Astrocyte (in vitro differentiated cells and primary cell): Measurements from ENCODE around the gene RALGDS. TPM values are rescaled to one million over a fixed set of nuclear protein-coding genes. Genes with fewer than 3 reads are reported as not detected.

Source experiments
- DNase-seq: peaks from one replicate; pipeline ENCODE4 v3.0.0-alpha.2; 2010; ENCODE audit warnings: low read depth
- FAIRE-seq: peaks from 2 replicates; lab custom pipeline; 2011; peaks lifted over from hg19 to GRCh38; lab: Jason Lieb, UNC
- H2AFZ ChIP-seq: 2 replicates; pipeline ENCODE4 v1.6.0; 2012; ENCODE audit warnings: low read depth, low read length, inconsistent platforms
- H3K27ac ChIP-seq: 2 replicates; pipeline ENCODE4 v1.5.1; 2011; ENCODE audit warnings: low read depth, low read length, inconsistent platforms
- H3K27me3 ChIP-seq: 2 replicates; pipeline ENCODE4 v1.6.0; 2011; ENCODE audit warnings: low read length, inconsistent platforms; ENCODE audit not compliant: insufficient read depth
- H3K36me3 ChIP-seq: 2 replicates; pipeline ENCODE4 v1.5.1; 2011; ENCODE audit warnings: low read length, inconsistent platforms; ENCODE audit not compliant: insufficient read depth
- H3K4me1 ChIP-seq: 2 replicates; pipeline ENCODE4 v1.5.1; 2011; ENCODE audit warnings: low read length, inconsistent platforms; ENCODE audit not compliant: insufficient read depth
- H3K4me2 ChIP-seq: 2 replicates; pipeline ENCODE4 v1.6.0; 2012; ENCODE audit warnings: low read length, inconsistent platforms
- H3K4me3 ChIP-seq: 2 replicates; pipeline ENCODE4 v1.5.1; 2011; ENCODE audit warnings: low read depth, mild to moderate bottlenecking, low read length, inconsistent platforms; ENCODE audit not compliant: insufficient read depth
- H3K79me2 ChIP-seq: 2 replicates; pipeline ENCODE4 v1.6.0; 2012; ENCODE audit warnings: mild to moderate bottlenecking, low read length, inconsistent platforms; ENCODE audit not compliant: insufficient read depth
- H3K9ac ChIP-seq: 2 replicates; pipeline ENCODE4 v1.6.0; 2012; ENCODE audit warnings: mild to moderate bottlenecking, low read length, inconsistent platforms
- H3K9me3 ChIP-seq: 2 replicates; pipeline ENCODE4 v1.5.1; 2012; ENCODE audit warnings: low read depth, mild to moderate bottlenecking, low read length, inconsistent platforms; ENCODE audit not compliant: insufficient read depth
- H4K20me1 ChIP-seq: 2 replicates; pipeline ENCODE4 v1.6.0; 2012; ENCODE audit warnings: low read length, inconsistent platforms; ENCODE audit not compliant: insufficient read depth
- H3K27ac Mint-ChIP-seq: one replicate; pipeline ENCODE4 v1.8.0; 2021; ENCODE audit warnings: mild to moderate bottlenecking, mixed read lengths; ENCODE audit not compliant: unreplicated experiment
- H3K27me3 Mint-ChIP-seq: one replicate; pipeline ENCODE4 v1.8.0; 2021; ENCODE audit warnings: low read depth, mixed read lengths; ENCODE audit not compliant: unreplicated experiment
- H3K36me3 Mint-ChIP-seq: one replicate; pipeline ENCODE4 v1.8.0; 2021; ENCODE audit warnings: low read depth, mixed read lengths; ENCODE audit not compliant: unreplicated experiment
- H3K4me1 Mint-ChIP-seq: one replicate; pipeline ENCODE4 v1.8.0; 2021; ENCODE audit warnings: low read depth, mixed read lengths; ENCODE audit not compliant: unreplicated experiment
- H3K4me3 Mint-ChIP-seq: one replicate; pipeline ENCODE4 v1.8.0; 2021; ENCODE audit warnings: mild to moderate bottlenecking, moderate library complexity, mixed read lengths; ENCODE audit not compliant: unreplicated experiment
- H3K9me3 Mint-ChIP-seq: one replicate; pipeline ENCODE4 v1.8.0; 2021; ENCODE audit warnings: mild to moderate bottlenecking, mixed read lengths; ENCODE audit not compliant: unreplicated experiment
- EZH2 ChIP-seq: IDR thresholded peaks from 2 replicates; pipeline ENCODE4 v1.6.1; 2012; ENCODE audit warnings: mild to moderate bottlenecking, low read length, inconsistent platforms; ENCODE audit not compliant: insufficient read depth
- total RNA-seq: library from RNA; stranded (reverse); gene quantifications from 2 replicates; pipeline ENCODE4 v1.2.1, GENCODE V29; 2021
- TF ChIP-seq, protein P1 (sequence below): IDR thresholded peaks from 2 replicates; pipeline ENCODE4 v1.5.1; 2011; ENCODE audit warnings: low read depth, mild to moderate bottlenecking, inconsistent platforms, low read length, moderate library complexity; ENCODE audit not compliant: insufficient read depth

Gene RALGDS
- total RNA-seq, 1 donor from 2014 or later, result 46.6 TPM

DNA sequence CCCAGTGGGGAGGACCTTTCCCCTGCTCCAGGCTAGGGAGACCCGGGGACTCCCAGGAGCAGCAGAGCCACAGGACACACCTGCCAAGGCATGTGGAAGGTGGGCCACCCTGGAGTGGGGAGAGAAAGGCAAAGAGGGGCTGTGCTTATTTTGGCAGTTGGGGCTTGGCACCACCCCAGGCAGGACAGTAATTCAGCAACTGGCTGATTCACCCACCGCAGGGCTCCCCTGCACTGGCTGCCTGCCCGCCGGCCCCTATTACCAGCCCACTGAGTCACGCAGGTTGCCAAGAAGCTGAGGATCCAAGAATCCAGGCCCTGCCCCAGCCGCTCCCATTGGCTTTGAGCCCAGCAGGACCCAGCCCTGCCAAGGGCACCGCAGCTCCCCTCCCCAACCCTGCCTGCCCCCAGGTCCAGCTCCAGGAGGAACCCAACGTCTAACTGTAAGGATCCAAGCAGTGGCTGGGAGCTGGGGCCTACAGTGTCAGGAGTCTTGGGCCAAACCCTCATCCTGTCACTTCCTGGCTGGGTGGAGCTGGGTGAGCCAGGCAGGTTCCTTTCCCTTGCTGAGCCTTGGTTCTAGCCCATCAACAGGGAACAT lies 14.2 kb upstream of the RALGDS start:
- Histone ChIP-seq H3K9ac (peak overlapping the region; percentile 75), H3K4me3 (no peak overlapping the region), H3K36me3 (no peaks in the 10 kb centered on the region), H3K9me3 (no peaks in the 10 kb centered on the region), H3K4me2 (peak overlapping the region; percentile 71), H2AFZ (no peak overlapping the region), H4K20me1 (peaks cover 83% of the 10 kb centered on the region), H3K79me2 (peaks cover 27% of the 10 kb centered on the region), H3K4me1 (peaks cover 34% of the 10 kb centered on the region), H3K27ac (peak overlapping the region; percentile 77), H3K27me3 (no peaks in the 10 kb centered on the region)
- Mint-ChIP-seq H3K4me1 (peaks cover 15% of the 10 kb centered on the region), H3K27me3 (no peaks in the 10 kb centered on the region), H3K36me3 (peaks cover 4% of the 10 kb centered on the region), H3K27ac (peak overlapping the region; percentile 98), H3K9me3 (no peaks in the 10 kb centered on the region), H3K4me3 (no peak overlapping the region)
- no peak for FAIRE-seq
- no peak for TF ChIP-seq EZH2
- TF ChIP-seq, protein P1, sequence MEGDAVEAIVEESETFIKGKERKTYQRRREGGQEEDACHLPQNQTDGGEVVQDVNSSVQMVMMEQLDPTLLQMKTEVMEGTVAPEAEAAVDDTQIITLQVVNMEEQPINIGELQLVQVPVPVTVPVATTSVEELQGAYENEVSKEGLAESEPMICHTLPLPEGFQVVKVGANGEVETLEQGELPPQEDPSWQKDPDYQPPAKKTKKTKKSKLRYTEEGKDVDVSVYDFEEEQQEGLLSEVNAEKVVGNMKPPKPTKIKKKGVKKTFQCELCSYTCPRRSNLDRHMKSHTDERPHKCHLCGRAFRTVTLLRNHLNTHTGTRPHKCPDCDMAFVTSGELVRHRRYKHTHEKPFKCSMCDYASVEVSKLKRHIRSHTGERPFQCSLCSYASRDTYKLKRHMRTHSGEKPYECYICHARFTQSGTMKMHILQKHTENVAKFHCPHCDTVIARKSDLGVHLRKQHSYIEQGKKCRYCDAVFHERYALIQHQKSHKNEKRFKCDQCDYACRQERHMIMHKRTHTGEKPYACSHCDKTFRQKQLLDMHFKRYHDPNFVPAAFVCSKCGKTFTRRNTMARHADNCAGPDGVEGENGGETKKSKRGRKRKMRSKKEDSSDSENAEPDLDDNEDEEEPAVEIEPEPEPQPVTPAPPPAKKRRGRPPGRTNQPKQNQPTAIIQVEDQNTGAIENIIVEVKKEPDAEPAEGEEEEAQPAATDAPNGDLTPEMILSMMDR, result no peak
- DNase-seq, result peak; percentile 90

DNA sequence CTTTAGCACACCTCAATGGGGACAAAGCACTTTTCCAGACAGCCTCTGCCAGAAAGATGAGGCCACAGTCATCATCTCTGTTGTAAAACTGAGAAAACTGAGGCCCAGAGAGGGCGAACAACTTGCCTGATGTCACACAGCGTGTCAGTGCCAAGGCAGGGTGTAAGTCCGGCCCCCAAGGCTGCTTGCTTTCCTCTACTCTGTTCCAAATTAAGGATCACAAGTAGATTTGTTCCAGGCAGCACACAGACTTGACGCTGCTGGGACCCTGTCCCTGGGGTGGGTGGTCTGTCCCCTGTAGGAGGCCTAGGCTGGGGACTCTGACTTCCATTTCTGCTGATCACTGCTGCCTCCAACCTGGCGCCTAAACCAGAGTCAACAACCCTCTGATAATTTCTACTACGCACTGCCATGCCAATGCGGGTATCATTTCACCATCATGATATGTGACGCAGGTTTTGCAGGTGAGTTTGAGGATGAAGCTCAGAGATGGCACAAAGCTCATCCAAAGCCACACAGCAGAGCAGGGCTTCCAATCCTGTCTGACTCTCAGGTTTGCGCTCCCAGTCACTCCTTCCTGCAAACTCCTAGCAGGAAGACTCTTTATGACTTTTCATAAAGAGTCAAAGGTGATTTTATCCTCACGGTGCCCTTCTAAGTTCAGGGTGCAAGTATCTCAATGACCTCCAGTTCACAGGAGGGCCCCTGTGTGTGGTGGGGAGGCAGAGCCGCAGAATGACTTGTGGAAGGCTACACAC lies 13.5 kb upstream of the RALGDS start:
- TF ChIP-seq EZH2, result no peak
- TF ChIP-seq, protein P1, result no peak
- Mint-ChIP-seq H3K36me3 (peaks cover 4% of the 10 kb centered on the region), H3K27me3 (no peaks in the 10 kb centered on the region), H3K27ac (peak overlapping the region; percentile 98), H3K9me3 (no peaks in the 10 kb centered on the region), H3K4me1 (peaks cover 15% of the 10 kb centered on the region), H3K4me3 (peak overlapping the region; percentile 54)
- FAIRE-seq (no peak), DNase-seq (no peak)
- peaks cover under 1% of the 10 kb centered on the region for H3K27me3 ChIP-seq
- peaks cover 24% of the 10 kb centered on the region for H3K79me2 ChIP-seq
- H3K27ac ChIP-seq, result peak overlapping the region; percentile 77
- no peak overlapping the region for H3K4me3 ChIP-seq
- H3K4me2 ChIP-seq, result peak overlapping the region; percentile 71
- H3K9me3 ChIP-seq, result no peaks in the 10 kb centered on the region
- H2AFZ ChIP-seq, result no peak overlapping the region
- peaks cover 34% of the 10 kb centered on the region for H3K4me1 ChIP-seq
- H4K20me1 ChIP-seq, result peaks cover 84% of the 10 kb centered on the region
- no peaks in the 10 kb centered on the region for H3K36me3 ChIP-seq
- peak overlapping the region; percentile 75 for H3K9ac ChIP-seq
